Measurements from ENCODE around the gene SLC35B4.

GRCh38 chr7:134324107-134324506, 7.4 kb upstream of the SLC35B4 start:
- TF ChIP-seq CTCF (IDR thresholded peaks at IDR 0.05; ENCODE audit: insufficient read depth, low read length, poor library complexity, severe bottlenecking), result no peak
- TF ChIP-seq EZH2phosphoT487 (conservative IDR thresholded peaks at IDR 0.05; ENCODE audit: low read length), result no peak
